Activated T-helper 1 cell treated with Interleukin-2 at 50 U/mL for 16 hours (primary cell): Measurements from ENCODE around the gene GNA15.
"Not testable (repeated sequence)": the region's sequence is repeated elsewhere in the genome, so short reads cannot be mapped to it uniquely, and the experiment has no call there.

Experiments
- DNase-seq: peaks from one replicate; pipeline ENCODE4 v3.0.0-alpha.2; 2020; ENCODE audit warnings: low read depth

The GNA15 gene

GRCh38 chr19:3190921-3191805, 55.3 kb downstream of the GNA15 start:
- DNase-seq = no peak

GRCh38 chr19:3191806-3192104, 55.9 kb downstream of the GNA15 start:
- DNase-seq = not testable (repeated sequence)

GRCh38 chr19:3192228-3192635, 56.4 kb downstream of the GNA15 start:
- no peak for DNase-seq

GRCh38 chr19:3192684-3193083, 56.9 kb downstream of the GNA15 start:
- no peak for DNase-seq

GRCh38 chr19:3193256-3194105, 57.6 kb downstream of the GNA15 start:
- DNase-seq = no peak

- no peak for DNase-seq
Observed at GRCh38 chr19:3194106-3195087, 58.6 kb downstream of the GNA15 start.

GRCh38 chr19:3196064-3196932, 60.5 kb downstream of the GNA15 start:
- DNase-seq = no peak

- no peak for DNase-seq
Observed at GRCh38 chr19:3196933-3197205, 61.0 kb downstream of the GNA15 start.

GRCh38 chr19:3198901-3199700, 63.3 kb downstream of the GNA15 start:
- DNase-seq = no peak

- no peak for DNase-seq
Observed at GRCh38 chr19:3201072-3201700, 65.4 kb downstream of the GNA15 start.

- no peak for DNase-seq
Observed at GRCh38 chr19:3201911-3202310, 66.1 kb downstream of the GNA15 start.

GRCh38 chr19:3202346-3202745, 66.5 kb downstream of the GNA15 start:
- no peak for DNase-seq

- not testable (repeated sequence) for DNase-seq
Observed at GRCh38 chr19:3202895-3203294, 67.1 kb downstream of the GNA15 start.

- DNase-seq = no peak
Observed at GRCh38 chr19:3203805-3204645, 68.2 kb downstream of the GNA15 start.

- DNase-seq = no peak
Observed at GRCh38 chr19:3204646-3205275, 68.9 kb downstream of the GNA15 start.

GRCh38 chr19:3206216-3206953, 70.6 kb downstream of the GNA15 start:
- no peak for DNase-seq

- no peak for DNase-seq
Observed at GRCh38 chr19:3207461-3208242, 71.8 kb downstream of the GNA15 start.
